ENCODE measurements around the gene PLEKHA6. TPM values are rescaled to one million over a fixed set of nuclear protein-coding genes. Genes with fewer than 3 reads are reported as not detected.

Gene PLEKHA6
- total RNA-seq, 6 experiments from 2014 or later: 16.6 to 31.1 (median 22.1) TPM

- DNase-seq: no peak
- H3K4me3 ChIP-seq: no peak overlapping the region
Observed at GRCh38 chr1:204354579-204354978, 5.2 kb downstream of the PLEKHA6 start.

GRCh38 chr1:204353213-204353910 lies 6.4 kb downstream of the PLEKHA6 start:
- H3K27me3 ChIP-seq: no peaks in the 10 kb centered on the region

More at GRCh38 chr1:204354579-204354978, 5.2 kb downstream of the PLEKHA6 start:
- H3K4me1 ChIP-seq: no peaks in the 10 kb centered on the region
- H3K9me3 ChIP-seq: no peaks in the 10 kb centered on the region
- H3K27me3 ChIP-seq: no peaks in the 10 kb centered on the region
- H3K27ac ChIP-seq: no peak overlapping the region
- TF ChIP-seq CTCF (IDR thresholded peaks at IDR 0.05): no peak
- TF ChIP-seq POLR2A (IDR thresholded peaks at IDR 0.05): no peak
- ATAC-seq: no peak
- 80% methylated on average over 2 of the region's 6 CpGs for WGBS (ENCODE audit: insufficient coverage, low coverage, low lambda C conversion rate, missing lambda C conversion rate)
- intact Hi-C loops (cut with DNase I): no loop called here
- no peaks in the 10 kb centered on the region for H3K36me3 ChIP-seq

GRCh38 chr1:204350857-204351573 lies 8.7 kb downstream of the PLEKHA6 start:
- H3K4me3 ChIP-seq: no peak overlapping the region
- no peaks in the 10 kb centered on the region for H3K9me3 ChIP-seq
- peak in 1 of 3 donors; percentile 57 for DNase-seq
- intact Hi-C loops (cut with DNase I): no loop called here
- no peak for TF ChIP-seq CTCF (IDR thresholded peaks at IDR 0.05)
- TF ChIP-seq POLR2A (IDR thresholded peaks at IDR 0.05): no peak
- no peaks in the 10 kb centered on the region for H3K36me3 ChIP-seq
- WGBS (ENCODE audit: insufficient coverage, low coverage, low lambda C conversion rate, missing lambda C conversion rate): 80% methylated on average over 4 of the region's 20 CpGs
- H3K27ac ChIP-seq: no peak overlapping the region
- no peaks in the 10 kb centered on the region for H3K27me3 ChIP-seq
- peak in 2 of 4 donors; percentile 27 to 39 for ATAC-seq
- H3K4me1 ChIP-seq: peaks cover 0 to 6% (median 0%) of the 10 kb centered on the region in 4 donors

More at GRCh38 chr1:204353213-204353910, 6.4 kb downstream of the PLEKHA6 start:
- intact Hi-C loops (cut with DNase I): no loop called here
- H3K4me1 ChIP-seq: peaks cover 0 to under 1% (median 0%) of the 10 kb centered on the region in 4 donors
- no peak overlapping the region for H3K27ac ChIP-seq
- H3K36me3 ChIP-seq: no peaks in the 10 kb centered on the region
- no peak overlapping the region for H3K4me3 ChIP-seq
- H3K9me3 ChIP-seq: no peaks in the 10 kb centered on the region
- 87% methylated on average over 5 of the region's 5 CpGs for WGBS (ENCODE audit: insufficient coverage, low coverage, low lambda C conversion rate, missing lambda C conversion rate)
- TF ChIP-seq POLR2A (IDR thresholded peaks at IDR 0.05) (no peak), CTCF (IDR thresholded peaks at IDR 0.05) (no peak)
- no peak for ATAC-seq
- DNase-seq: no peak

- no peaks in the 10 kb centered on the region for H3K9me3 ChIP-seq
- 63% methylated on average over 6 of the region's 6 CpGs for WGBS (ENCODE audit: insufficient coverage, low coverage, low lambda C conversion rate, missing lambda C conversion rate)
- no peak overlapping the region for H3K27ac ChIP-seq
- ATAC-seq: no peak
- peaks cover 0 to 6% (median 0%) of the 10 kb centered on the region in 4 donors for H3K4me1 ChIP-seq
- intact Hi-C loops (cut with DNase I): no loop called here
- H3K36me3 ChIP-seq: no peaks in the 10 kb centered on the region
- H3K4me3 ChIP-seq: no peak overlapping the region
- DNase-seq: no peak
- TF ChIP-seq CTCF (IDR thresholded peaks at IDR 0.05) (no peak), POLR2A (IDR thresholded peaks at IDR 0.05) (no peak)
- no peaks in the 10 kb centered on the region for H3K27me3 ChIP-seq
Observed at GRCh38 chr1:204350312-204350711, 9.4 kb downstream of the PLEKHA6 start.

All from right lobe of liver (tissue), 6 donors.